Right lobe of liver (tissue), 4 donors: Measurements from ENCODE around the gene PRPF8.

Source experiments
- CTCF ChIP-seq, 4 donors: fragments of 200-600 bp in 3 of 4; fragments of 450-650 bp in 1 of 4; IDR thresholded peaks; one replicate each; pipeline versions ENCODE4 v1.5.1 to v1.8.0; 2016 to 2022; ENCODE audit warnings: antibody characterized with exemption in 4 of 4, mild to moderate bottlenecking in 2 of 4
- POLR2A ChIP-seq: fragments of 450-650 bp; IDR thresholded peaks from one replicate; pipeline ENCODE4 v1.6.1; 2017; ENCODE audit warnings: antibody characterized with exemption, mild to moderate bottlenecking
- donor health status: DM: no; HTN: no; CAD: no.
- donor health status: DM: no; HTN: no; CAD: no.
- donor health status: DM: no; HTN: yes; CAD: no.

DNA sequence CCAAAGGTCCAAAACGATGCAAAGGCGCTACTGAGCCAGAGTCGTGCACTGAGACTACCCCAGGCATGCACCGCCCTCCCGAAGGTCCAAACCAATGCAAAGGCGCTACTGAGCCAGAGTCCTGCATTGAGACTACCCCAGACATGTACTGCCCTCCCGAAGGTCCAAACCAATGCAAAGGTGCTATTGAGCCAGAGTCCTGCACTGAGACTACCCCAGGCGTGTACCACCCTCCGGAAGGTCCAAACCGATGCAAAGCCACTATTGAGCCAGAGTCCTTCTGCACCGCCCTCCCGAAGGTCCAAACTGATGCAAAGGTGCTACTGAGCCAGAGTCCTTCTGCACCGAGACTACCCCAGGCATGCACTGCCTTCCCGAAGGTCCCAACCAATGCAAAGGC lies 83.1 kb downstream of the PRPF8 start:
- TF ChIP-seq CTCF (IDR thresholded peaks at IDR 0.05) (no peak), POLR2A (no peak)
